Loucy (cell line): ENCODE data around the gene RAB31.
"Not testable (repeated sequence)": the region's sequence is repeated elsewhere in the genome, so short reads cannot be mapped to it uniquely, and the experiment has no call there.

Experiments used
- CTCF ChIP-seq: fragments of 200-600 bp; sonication (generic); conservative IDR thresholded peaks from 2 replicates; pipeline ENCODE4 v1.5.1; 2014; ENCODE audit warnings: mild to moderate bottlenecking, antibody characterized with exemption, low read length
- EZH2phosphoT487 ChIP-seq: fragments of 200-600 bp; IDR thresholded peaks from 2 replicates; pipeline ENCODE4 v1.6.1; 2018; ENCODE audit warnings: antibody characterized with exemption, mild to moderate bottlenecking, moderate library complexity, borderline replicate concordance

- TF ChIP-seq CTCF, EZH2phosphoT487: not testable (repeated sequence)
Measured at GRCh38 chr18:9897787-9898291, 189.7 kb downstream of the RAB31 start.
